SU-DHL-6 (cell line): Measurements from ENCODE around the gene TUBA4A.

ENCODE experiments used
- H2AFZ ChIP-seq: fragments of 200-600 bp; sonication (generic); 2 replicates; pipeline ENCODE4 v1.6.1; 2014; ENCODE audit warnings: low read depth, mild to moderate bottlenecking, moderate library complexity, mixed read lengths, antibody characterized with exemption, low read length; ENCODE audit not compliant: severe bottlenecking
- H3F3A ChIP-seq: fragments of 200-600 bp; shearing (Covaris generic); 2 replicates; pipeline ENCODE4 v1.6.0; 2016; ENCODE audit warnings: antibody characterized with exemption, mild to moderate bottlenecking; ENCODE audit not compliant: insufficient read depth
- H3K27ac ChIP-seq: fragments of 200-600 bp; sonication (generic); 2 replicates; pipeline ENCODE4 v1.5.1; 2016; ENCODE audit warnings: low read depth, mild to moderate bottlenecking, low read length, moderate library complexity, mixed read lengths
- H3K27me3 ChIP-seq: fragments of 200-600 bp; sonication (generic), shearing (Covaris generic); 2 replicates; pipeline ENCODE4 v1.6.0; 2014; ENCODE audit warnings: mild to moderate bottlenecking, low read length
- H3K36me3 ChIP-seq: fragments of 200-600 bp; sonication (generic); 2 replicates; pipeline ENCODE4 v1.6.1; 2014; ENCODE audit warnings: mild to moderate bottlenecking, low read length, mixed read lengths
- H3K4me2 ChIP-seq: fragments of 300-600, 200-600 bp; shearing (Covaris generic), sonication (generic); 2 replicates; pipeline ENCODE4 v1.6.0; 2014; ENCODE audit warnings: low read length, low read depth, mild to moderate bottlenecking; ENCODE audit not compliant: poor library complexity, severe bottlenecking
- H3K4me3 ChIP-seq: fragments of 200-600 bp; sonication (generic); 2 replicates; pipeline ENCODE4 v1.5.1; 2014; ENCODE audit warnings: antibody characterized with exemption, low read length, mild to moderate bottlenecking, mixed read lengths; ENCODE audit not compliant: insufficient read depth, poor library complexity, severe bottlenecking
- H3K79me2 ChIP-seq: fragments of 200-600 bp; sonication (generic); 2 replicates; pipeline ENCODE4 v1.6.1; 2014; ENCODE audit warnings: mild to moderate bottlenecking, low read length, moderate library complexity; ENCODE audit not compliant: insufficient read depth
- H3K9ac ChIP-seq: fragments of 200-600 bp; sonication (generic); 2 replicates; pipeline ENCODE4 v1.7.0; 2014; ENCODE audit warnings: mild to moderate bottlenecking, low read length
- H3K9me2 ChIP-seq: fragments of 200-600 bp; sonication (generic); replicated peaks from 2 replicates; pipeline ENCODE4 v1.6.1; 2014; ENCODE audit warnings: low read length; ENCODE audit not compliant: insufficient read depth
- H3K9me3 ChIP-seq: fragments of 200-600 bp; sonication (generic); 2 replicates; pipeline ENCODE4 v1.6.1; 2014; ENCODE audit warnings: low read length, mixed read lengths; ENCODE audit not compliant: insufficient read depth
- H4K20me1 ChIP-seq: fragments of 200-600 bp; sonication (generic); 2 replicates; pipeline ENCODE4 v1.6.1; 2014; ENCODE audit warnings: low read depth, mild to moderate bottlenecking, antibody characterized with exemption, low read length, moderate library complexity, mixed read lengths
- CTCF ChIP-seq: fragments of 200-600 bp; sonication (generic); IDR thresholded peaks from one replicate; pipeline ENCODE4 v1.5.1; 2017; ENCODE audit warnings: antibody characterized with exemption, mild to moderate bottlenecking, low read length, moderate library complexity; ENCODE audit not compliant: insufficient read depth, poor library complexity, severe bottlenecking
- EZH2phosphoT487 ChIP-seq: fragments of 200-600 bp; sonication (generic), shearing (Covaris generic); conservative IDR thresholded peaks from 2 replicates; pipeline ENCODE4 v1.6.1; 2018; ENCODE audit warnings: mild to moderate bottlenecking, antibody characterized with exemption, low read length, moderate library complexity, mixed read lengths

TUBA4A gene

GRCh38 chr2:219248845-219249202 is 4.9 kb downstream of the TUBA4A start:
- H3K27ac ChIP-seq: peak overlapping the region; percentile 66

DNA sequence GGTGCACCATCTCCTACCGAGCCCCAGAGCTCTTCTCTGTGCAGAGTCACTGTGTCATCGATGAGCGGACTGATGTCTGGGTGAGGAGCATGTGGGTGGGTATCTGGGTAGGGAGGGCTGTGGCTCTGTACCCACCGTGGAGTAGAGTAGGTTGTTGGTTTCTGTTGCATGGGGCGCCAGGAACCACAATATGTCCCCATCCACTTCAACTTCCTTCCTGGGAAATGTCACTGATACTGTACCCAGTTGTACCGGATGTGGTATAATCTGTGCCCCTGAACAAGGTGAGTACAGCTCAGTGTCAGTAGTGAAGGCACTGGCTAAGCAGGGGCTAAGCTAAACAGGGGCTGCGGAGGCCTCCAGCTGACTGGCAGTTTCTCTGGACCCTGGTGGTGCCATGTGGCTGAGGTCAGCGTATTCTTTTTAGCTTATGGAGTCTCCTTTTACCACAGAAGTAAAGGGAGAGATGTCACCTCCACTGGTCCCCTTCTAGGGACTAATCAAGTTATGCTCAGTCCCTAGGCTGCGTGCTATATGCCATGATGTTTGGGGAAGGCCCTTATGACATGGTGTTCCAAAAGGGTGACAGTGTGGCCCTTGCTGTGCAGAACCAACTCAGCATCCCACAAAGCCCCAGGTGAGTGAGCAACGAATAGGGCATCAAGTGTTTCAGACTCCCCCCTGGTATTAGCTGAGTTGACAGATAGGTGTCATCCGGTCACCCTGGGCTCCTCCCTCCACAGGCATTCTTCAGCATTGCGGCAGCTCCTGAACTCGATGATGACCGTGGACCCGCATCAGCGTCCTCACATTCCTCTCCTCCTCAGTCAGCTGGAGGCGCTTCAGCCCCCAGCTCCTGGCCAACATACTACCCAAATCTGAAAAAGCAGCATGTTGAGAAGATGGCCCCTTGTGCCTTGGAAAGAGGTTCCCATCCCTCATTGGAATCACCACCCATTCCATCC is 5.8 kb downstream of the TUBA4A start:
- Histone ChIP-seq H3K79me2 (peaks cover 15% of the 10 kb centered on the region; the same call in 1 of the 2 replicates), H2AFZ (no peak overlapping the region), H3K9me2 (no peaks in the 10 kb centered on the region), H3F3A (peaks cover 3% of the 10 kb centered on the region; the same call in 1 of the 2 replicates), H3K4me2 (no peak overlapping the region), H3K9me3 (no peaks in the 10 kb centered on the region), H3K36me3 (no peaks in the 10 kb centered on the region), H3K27me3 (no peaks in the 10 kb centered on the region), H4K20me1 (no peaks in the 10 kb centered on the region), H3K27ac (peak overlapping the region; percentile 32; the same call in 1 of the 2 replicates), H3K9ac (no peak overlapping the region), H3K4me3 (no peak overlapping the region)
- no peak for TF ChIP-seq EZH2phosphoT487
- no peak for TF ChIP-seq CTCF

More at GRCh38 chr2:219248845-219249202, 4.9 kb downstream of the TUBA4A start:
- Histone ChIP-seq H3K9ac (peak overlapping the region; percentile 29; the same call in 1 of the 2 replicates), H3K4me2 (peak overlapping the region; percentile 39), H2AFZ (no peak overlapping the region), H3K36me3 (no peaks in the 10 kb centered on the region), H3K27me3 (no peaks in the 10 kb centered on the region), H3K9me3 (no peaks in the 10 kb centered on the region), H3K9me2 (no peaks in the 10 kb centered on the region), H3K79me2 (peaks cover 20% of the 10 kb centered on the region; the same call in 1 of the 2 replicates), H3F3A (peaks cover 3% of the 10 kb centered on the region; the same call in 1 of the 2 replicates), H3K4me3 (no peak overlapping the region), H4K20me1 (no peaks in the 10 kb centered on the region)
- TF ChIP-seq EZH2phosphoT487 (no peak), CTCF (no peak)

GRCh38 chr2:219246559-219246958 is 7.2 kb downstream of the TUBA4A start:
- Histone ChIP-seq H2AFZ (no peak overlapping the region), H3K36me3 (no peaks in the 10 kb centered on the region), H3K27ac (no peak overlapping the region), H4K20me1 (no peaks in the 10 kb centered on the region), H3K9ac (no peak overlapping the region), H3K4me3 (no peak overlapping the region), H3F3A (peaks cover 3% of the 10 kb centered on the region; the same call in 1 of the 2 replicates), H3K27me3 (no peaks in the 10 kb centered on the region), H3K4me2 (peak overlapping the region; percentile 72), H3K9me2 (no peaks in the 10 kb centered on the region), H3K9me3 (no peaks in the 10 kb centered on the region), H3K79me2 (peaks cover 3% of the 10 kb centered on the region; the same call in 1 of the 2 replicates)
- TF ChIP-seq EZH2phosphoT487 (no peak), CTCF (no peak)
